CD14-positive monocyte (primary cell): Measurements from ENCODE around the gene FCRL6. TPM values are rescaled to one million over a fixed set of nuclear protein-coding genes. Genes with fewer than 3 reads are reported as not detected.

ENCODE experiments used
- DNase-seq, 3 donors: peaks; one replicate each; pipeline ENCODE4 v3.0.0-alpha.2; 2011 to 2022
- H2AFZ ChIP-seq: 2 replicates; pipeline ENCODE4 v1.6.0; 2012; ENCODE audit warnings: mild to moderate bottlenecking, low read depth, low read length, inconsistent platforms; ENCODE audit not compliant: insufficient read depth, poor library complexity, severe bottlenecking
- H3K27ac ChIP-seq, 2 donors: 1 replicate in 1 of 2; 2 replicates in 1 of 2; pipeline ENCODE4 v1.5.1; 2012 to 2013; ENCODE audit warnings: low read length in 2 of 2, control low read depth in 1 of 2, inconsistent platforms in 1 of 2, low read depth in 1 of 2, mild to moderate bottlenecking in 1 of 2
- H3K27me3 ChIP-seq, 2 donors: one replicate each; pipeline versions ENCODE4 v1.6.0 to v1.6.1; 2011 to 2013; ENCODE audit warnings: low read length in 2 of 2; ENCODE audit not compliant: control insufficient read depth in 2 of 2, insufficient read depth in 2 of 2
- H3K36me3 ChIP-seq, 2 donors: replicated peaks in 1 of 2; 1 replicate in 1 of 2; 2 replicates in 1 of 2; pipeline versions ENCODE4 v1.5.1 to v1.6.1; 2012 to 2013; ENCODE audit warnings: low read length in 2 of 2, control low read depth in 1 of 2, inconsistent platforms in 1 of 2, mild to moderate bottlenecking in 1 of 2; ENCODE audit not compliant: insufficient read depth in 2 of 2, control insufficient read depth in 1 of 2
- H3K4me1 ChIP-seq, 2 donors: 1 replicate in 1 of 2; 2 replicates in 1 of 2; pipeline versions ENCODE4 v1.5.1 to v1.6.1; 2012 to 2013; ENCODE audit warnings: low read length in 2 of 2, control low read depth in 1 of 2, inconsistent platforms in 1 of 2, mild to moderate bottlenecking in 1 of 2, moderate library complexity in 1 of 2; ENCODE audit not compliant: insufficient read depth in 2 of 2, control insufficient read depth in 1 of 2
- H3K4me2 ChIP-seq: replicated peaks from 2 replicates; pipeline ENCODE3; 2012; ENCODE audit warnings: low read length, moderate library complexity, mild to moderate bottlenecking; ENCODE audit not compliant: poor library complexity, severe bottlenecking; ENCODE audit errors: extremely low read depth
- H3K4me3 ChIP-seq, 3 experiments: fragments of 200-600 bp in 1 of 3; sonication (generic) in 1 of 3; replicated peaks in 1 of 3; 1 replicate in 2 of 3; 2 replicates in 1 of 3; pipeline ENCODE4 v1.5.1; 2011 to 2013; ENCODE audit warnings: low read length in 3 of 3, mild to moderate bottlenecking in 3 of 3, control low read depth in 2 of 3, low read depth in 2 of 3, inconsistent platforms in 1 of 3, moderate library complexity in 1 of 3
- H3K79me2 ChIP-seq: 2 replicates; pipeline ENCODE4 v1.6.0; 2012; ENCODE audit warnings: mild to moderate bottlenecking, control low read depth, inconsistent platforms, low read length, moderate library complexity; ENCODE audit not compliant: insufficient read depth
- H3K9ac ChIP-seq: 2 replicates; pipeline ENCODE4 v1.6.0; 2017; ENCODE audit warnings: low read length, mild to moderate bottlenecking; ENCODE audit not compliant: insufficient read depth, poor library complexity, severe bottlenecking
- H3K9me3 ChIP-seq, 2 donors: replicated peaks in 1 of 2; 1 replicate in 1 of 2; 2 replicates in 1 of 2; pipeline versions ENCODE4 v1.5.1 to v1.6.1; 2012 to 2013; ENCODE audit warnings: low read length in 2 of 2, control low read depth in 1 of 2; ENCODE audit not compliant: control insufficient read depth in 1 of 2, insufficient read depth in 1 of 2
- H4K20me1 ChIP-seq: 2 replicates; pipeline ENCODE4 v1.6.0; 2012; ENCODE audit warnings: mild to moderate bottlenecking, low read length, control low read depth, moderate library complexity; ENCODE audit not compliant: insufficient read depth
- H3K27ac Mint-ChIP-seq, 7 donors: one replicate each; pipeline ENCODE4 v1.8.0; 2020; ENCODE audit warnings: mild to moderate bottlenecking in 7 of 7, mixed read lengths in 7 of 7, moderate library complexity in 6 of 7, inconsistent platforms in 2 of 7
- H3K27me3 Mint-ChIP-seq, 3 donors: one replicate each; pipeline ENCODE4 v1.8.0; 2021 to 2022; ENCODE audit warnings: low read depth in 3 of 3, mild to moderate bottlenecking in 3 of 3, mixed read lengths in 3 of 3, moderate library complexity in 3 of 3, inconsistent platforms in 1 of 3
- H3K36me3 Mint-ChIP-seq, 2 donors: one replicate each; pipeline ENCODE4 v1.8.0; 2020; ENCODE audit warnings: mixed read lengths in 2 of 2, inconsistent platforms in 1 of 2, mild to moderate bottlenecking in 1 of 2
- H3K4me1 Mint-ChIP-seq: one replicate; pipeline ENCODE4 v1.8.0; 2020; ENCODE audit warnings: mild to moderate bottlenecking, mixed read lengths
- H3K4me3 Mint-ChIP-seq, 2 donors: one replicate each; pipeline ENCODE4 v1.8.0; 2020; ENCODE audit warnings: mild to moderate bottlenecking in 2 of 2, mixed read lengths in 2 of 2, moderate library complexity in 1 of 2
- H3K9me3 Mint-ChIP-seq, 7 donors: one replicate each; pipeline ENCODE4 v1.8.0; 2020 to 2022; ENCODE audit warnings: mixed read lengths in 7 of 7, mild to moderate bottlenecking in 6 of 7, moderate library complexity in 6 of 7, inconsistent platforms in 2 of 7
- CTCF ChIP-seq: fragments of 200-600 bp; IDR thresholded peaks from one replicate; pipeline ENCODE4 v1.8.0; 2022; ENCODE audit warnings: antibody characterized with exemption, mild to moderate bottlenecking
- WGBS: methylation state at CpG from one replicate; pipeline ENCODE4 v1.1.5; 2013; ENCODE audit warnings: missing lambda C conversion rate; ENCODE audit not compliant: insufficient coverage; 5-methylcytosine and 5-hydroxymethylcytosine counted together
- intact Hi-C, 2 donors: fragments of 100-400 bp; cut with micrococcal nuclease; formaldehyde crosslinking; loops; one replicate each; pipeline versions ENCODE4 v1.15.0 to v1.15.1; 2023
- polyA plus RNA-seq, 3 donors: library from polyadenylated mRNA; depleted of rRNA in 1 of 3; unstranded in 2 of 3; stranded (reverse) in 1 of 3; fragments of 300-500 nt in 2 of 3; fragments of >200 nt in 1 of 3; fragmentation: Illumina TruSeq in 2 of 3; gene quantifications; 1 replicate in 2 of 3; 2 replicates in 1 of 3; pipeline ENCODE4 v1.2.3, GENCODE V29; 2012 to 2021

FCRL6 gene
- polyA plus RNA-seq, 3 donors: 0.15 to 0.36 (median 0.17) TPM

GRCh38 chr1:159848326-159848725, 46.2 kb downstream of the FCRL6 start:
- Mint-ChIP-seq H3K36me3 (no peaks in the 10 kb centered on the region), H3K4me1 (peaks cover 23% of the 10 kb centered on the region), H3K27me3 (peaks cover 2 to 11% (median 2%) of the 10 kb centered on the region in 3 donors), H3K4me3 (no peak overlapping the region), H3K27ac (peak overlapping the region in 1 of 7 donors; percentile 1), H3K9me3 (no peaks in the 10 kb centered on the region)
- Histone ChIP-seq H3K36me3 (no peaks in the 10 kb centered on the region), H4K20me1 (no peaks in the 10 kb centered on the region), H3K27ac (no peak overlapping the region), H3K9me3 (no peaks in the 10 kb centered on the region), H3K27me3 (peaks cover 0 to 3% of the 10 kb centered on the region in 2 donors), H3K4me1 (peaks cover 17 to 21% of the 10 kb centered on the region in 2 donors), H3K79me2 (no peaks in the 10 kb centered on the region), H3K9ac (no peak overlapping the region), H3K4me2 (no peak overlapping the region), H3K4me3 (no peak overlapping the region), H2AFZ (no peak overlapping the region)
- 80% methylated on average over 1 of the region's 3 CpGs for WGBS
- intact Hi-C loops: no loop called here
- TF ChIP-seq CTCF: no peak
- no peak for DNase-seq

- Histone ChIP-seq H3K4me2 (peak overlapping the region; percentile 53), H3K27ac (no peak overlapping the region), H4K20me1 (no peaks in the 10 kb centered on the region), H3K9me3 (no peaks in the 10 kb centered on the region), H2AFZ (no peak overlapping the region), H3K4me3 (peak overlapping the region in 1 of 3 experiments; percentile 28), H3K4me1 (peaks cover 24 to 33% of the 10 kb centered on the region in 2 donors), H3K36me3 (no peaks in the 10 kb centered on the region), H3K9ac (no peak overlapping the region), H3K27me3 (peaks cover 0 to 14% of the 10 kb centered on the region in 2 donors), H3K79me2 (no peaks in the 10 kb centered on the region)
- TF ChIP-seq CTCF: no peak
- H3K4me1 Mint-ChIP-seq: peaks cover 29% of the 10 kb centered on the region
- peak overlapping the region in 4 of 7 donors; percentile 19 to 87 (median 52) for H3K27ac Mint-ChIP-seq
- H3K27me3 Mint-ChIP-seq: peaks cover 4 to 15% (median 7%) of the 10 kb centered on the region in 3 donors
- H3K36me3 Mint-ChIP-seq: no peaks in the 10 kb centered on the region
- DNase-seq: peak; percentile 44 to 86 (median 70)
- peak overlapping the region in 1 of 2 donors; percentile 53 for H3K4me3 Mint-ChIP-seq
- no peaks in the 10 kb centered on the region for H3K9me3 Mint-ChIP-seq
- no CpG with 5 or more reads among the region's 2 CpGs for WGBS
- intact Hi-C loops: no loop called here
Observed at GRCh38 chr1:159849626-159850366, 47.6 kb downstream of the FCRL6 start.
